GM06990 (cell line): ENCODE results near the gene CAVIN1.

Source experiments
- DNase-seq: peaks from one replicate; pipeline ENCODE4 v3.0.0-alpha.2; 2011; ENCODE audit not compliant: insufficient read length; ENCODE audit errors: extremely low read depth
- H3K27me3 ChIP-seq: replicated peaks from 2 replicates; pipeline ENCODE4 v1.6.0; 2011; ENCODE audit warnings: low read length; ENCODE audit not compliant: control insufficient read depth, insufficient read depth
- H3K36me3 ChIP-seq: 2 replicates; pipeline ENCODE4 v1.5.1; 2011; ENCODE audit warnings: low read length; ENCODE audit not compliant: control insufficient read depth, insufficient read depth
- H3K4me3 ChIP-seq: replicated peaks from 2 replicates; pipeline ENCODE4 v1.5.1; 2011; ENCODE audit warnings: low read depth, mild to moderate bottlenecking, control low read depth, low read length
- TF ChIP-seq, protein P1 (sequence below): IDR thresholded peaks from 2 replicates; pipeline ENCODE4 v1.5.1; 2011; ENCODE audit warnings: low read length, control low read depth, mild to moderate bottlenecking, inconsistent platforms; ENCODE audit not compliant: insufficient read depth, poor library complexity, severe bottlenecking

CAVIN1 gene

DNA sequence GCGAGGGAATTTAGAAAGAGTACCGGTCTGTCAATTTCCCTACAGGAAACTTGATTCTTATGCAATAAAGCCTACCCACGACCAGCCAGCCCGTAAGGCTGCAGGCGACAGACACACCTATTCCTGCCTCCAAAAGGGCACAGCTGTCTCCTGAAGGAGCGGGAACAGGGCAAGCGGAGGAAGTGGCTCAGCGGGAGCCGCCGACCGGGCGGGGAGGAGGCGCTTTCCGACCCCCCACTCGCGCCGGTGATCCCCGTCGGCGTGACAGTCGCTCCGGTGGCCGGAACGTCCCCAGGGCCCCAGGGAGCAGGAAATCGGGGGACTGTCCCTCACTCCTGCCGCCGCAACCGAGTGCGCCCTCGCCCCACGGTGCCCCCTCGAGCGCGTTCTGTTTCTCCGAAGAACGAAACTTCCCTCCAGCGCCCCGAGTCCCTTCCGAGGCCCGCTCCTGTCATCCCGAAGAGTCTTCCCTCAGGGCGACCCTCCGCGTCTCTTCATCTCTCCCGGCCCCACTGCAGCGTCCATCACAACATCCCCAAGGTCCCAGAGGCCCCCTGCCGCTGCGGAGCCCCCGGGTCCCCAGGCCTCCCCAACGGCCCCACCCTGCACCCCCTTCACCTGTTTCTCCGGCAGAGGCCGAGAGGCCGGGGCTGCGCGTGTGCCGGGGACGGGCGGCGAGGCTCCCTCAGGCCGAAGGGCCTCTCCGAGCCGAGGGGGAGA, 35.2 kb downstream of the CAVIN1 start:
- peak overlapping the region; percentile 94 for H3K4me3 ChIP-seq
- no peaks in the 10 kb centered on the region for H3K27me3 ChIP-seq
- H3K36me3 ChIP-seq: no peaks in the 10 kb centered on the region; the same call in 1 of the 2 replicates
- TF ChIP-seq, protein P1, sequence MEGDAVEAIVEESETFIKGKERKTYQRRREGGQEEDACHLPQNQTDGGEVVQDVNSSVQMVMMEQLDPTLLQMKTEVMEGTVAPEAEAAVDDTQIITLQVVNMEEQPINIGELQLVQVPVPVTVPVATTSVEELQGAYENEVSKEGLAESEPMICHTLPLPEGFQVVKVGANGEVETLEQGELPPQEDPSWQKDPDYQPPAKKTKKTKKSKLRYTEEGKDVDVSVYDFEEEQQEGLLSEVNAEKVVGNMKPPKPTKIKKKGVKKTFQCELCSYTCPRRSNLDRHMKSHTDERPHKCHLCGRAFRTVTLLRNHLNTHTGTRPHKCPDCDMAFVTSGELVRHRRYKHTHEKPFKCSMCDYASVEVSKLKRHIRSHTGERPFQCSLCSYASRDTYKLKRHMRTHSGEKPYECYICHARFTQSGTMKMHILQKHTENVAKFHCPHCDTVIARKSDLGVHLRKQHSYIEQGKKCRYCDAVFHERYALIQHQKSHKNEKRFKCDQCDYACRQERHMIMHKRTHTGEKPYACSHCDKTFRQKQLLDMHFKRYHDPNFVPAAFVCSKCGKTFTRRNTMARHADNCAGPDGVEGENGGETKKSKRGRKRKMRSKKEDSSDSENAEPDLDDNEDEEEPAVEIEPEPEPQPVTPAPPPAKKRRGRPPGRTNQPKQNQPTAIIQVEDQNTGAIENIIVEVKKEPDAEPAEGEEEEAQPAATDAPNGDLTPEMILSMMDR: no peak
- DNase-seq: peak; percentile 46

GRCh38 chr17:42386777-42387657, 36.0 kb downstream of the CAVIN1 start:
- Histone ChIP-seq H3K27me3 (no peaks in the 10 kb centered on the region), H3K4me3 (peak overlapping the region; percentile 94), H3K36me3 (no peaks in the 10 kb centered on the region; the same call in 1 of the 2 replicates)
- TF ChIP-seq, protein P1: no peak
- DNase-seq: no peak

DNA sequence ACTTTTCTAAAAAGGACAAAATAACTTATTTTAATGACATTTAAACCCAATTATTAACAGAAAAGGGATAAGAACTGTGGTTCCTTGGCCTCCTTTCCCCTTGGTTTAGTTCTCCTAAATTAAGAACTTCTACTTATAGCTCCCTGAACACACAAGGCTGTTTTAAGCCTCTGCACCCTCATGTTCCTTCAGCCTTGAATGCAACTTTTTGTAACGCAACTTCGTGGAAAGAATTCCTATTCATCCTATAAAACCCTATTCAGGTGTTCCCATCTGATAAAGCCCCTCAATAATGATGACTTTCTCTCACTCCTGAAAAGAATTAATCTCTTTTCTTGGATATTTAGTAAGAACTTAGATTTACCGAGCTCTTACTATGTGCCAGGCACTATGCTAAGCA, 41.2 kb downstream of the CAVIN1 start:
- TF ChIP-seq, protein P1: no peak
- no peak for DNase-seq

DNA sequence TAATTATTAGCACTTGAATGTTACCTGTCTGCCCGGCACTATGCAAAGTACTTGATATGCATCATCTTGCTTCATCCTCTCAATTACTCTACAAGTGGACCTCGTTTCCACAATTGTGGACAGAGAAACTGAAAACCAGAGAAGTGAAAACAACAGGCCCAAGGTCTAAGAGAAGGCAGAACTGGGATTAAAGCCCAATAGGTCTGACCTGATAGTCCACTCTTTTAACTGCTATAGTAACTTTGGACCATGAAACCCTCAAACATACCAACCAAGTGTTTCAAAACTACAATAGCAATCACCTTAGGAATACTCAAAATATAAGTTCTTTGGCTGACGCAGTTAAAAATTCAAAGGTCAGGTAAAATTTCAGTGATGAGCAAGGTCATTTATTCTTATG, 42.1 kb downstream of the CAVIN1 start:
- no peak for DNase-seq
- Histone ChIP-seq H3K4me3 (no peak overlapping the region), H3K27me3 (no peaks in the 10 kb centered on the region), H3K36me3 (no peaks in the 10 kb centered on the region; the same call in 1 of the 2 replicates)
- TF ChIP-seq, protein P1: no peak

More for the DNA sequence above, 41.2 kb downstream of the CAVIN1 start:
- Histone ChIP-seq H3K27me3 (no peaks in the 10 kb centered on the region), H3K4me3 (no peak overlapping the region), H3K36me3 (no peaks in the 10 kb centered on the region; the same call in 1 of the 2 replicates)

DNA sequence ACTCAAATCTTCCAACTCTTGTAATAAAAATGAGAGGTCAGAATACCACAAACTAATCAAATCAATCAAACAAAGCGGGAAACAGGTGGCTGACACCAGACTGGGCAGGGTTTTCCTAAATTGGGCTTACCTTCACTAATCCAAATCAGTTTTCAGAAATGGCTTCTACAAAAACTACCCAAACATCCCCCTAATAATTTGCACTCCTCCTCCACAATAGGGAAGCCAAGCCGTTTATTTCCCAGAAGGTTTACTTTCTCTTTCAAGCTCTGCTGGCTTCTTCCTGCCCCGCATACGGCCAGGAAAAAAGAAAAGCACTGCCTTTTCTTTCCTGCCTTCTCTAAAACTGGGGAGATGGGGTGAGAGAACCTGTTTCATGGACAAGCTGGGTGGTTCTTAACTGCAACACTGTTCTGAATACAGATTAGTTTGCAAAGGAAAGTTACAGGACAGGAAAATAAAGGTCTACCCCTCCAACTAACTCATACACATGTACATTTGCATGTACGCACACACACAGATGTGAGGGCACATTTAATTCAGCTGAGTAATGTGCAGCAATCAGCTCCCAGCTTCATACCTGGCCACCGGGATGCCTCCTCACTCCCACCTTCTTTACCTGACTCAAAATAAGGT, 44.0 kb downstream of the CAVIN1 start:
- TF ChIP-seq, protein P1: no peak
- Histone ChIP-seq H3K36me3 (no peaks in the 10 kb centered on the region; the same call in 1 of the 2 replicates), H3K27me3 (no peaks in the 10 kb centered on the region), H3K4me3 (peak overlapping the region; percentile 47)
- DNase-seq: no peak
